GM19043 (cell line): Measurements from ENCODE around the gene MEIG1.
"Not testable (repeated sequence)": the region's sequence is repeated elsewhere in the genome, so short reads cannot be mapped to it uniquely, and the experiment has no call there.

Source experiments
- ATAC-seq: cut with Tn5 transposase; IDR thresholded peaks from one replicate; pipeline ENCODE4 v1.9.1; 2021; ENCODE audit warnings: low read depth; ENCODE audit not compliant: unreplicated experiment

MEIG1 gene, protein sequence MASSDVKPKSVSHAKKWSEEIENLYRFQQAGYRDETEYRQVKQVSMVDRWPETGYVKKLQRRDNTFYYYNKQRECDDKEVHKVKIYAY

DNA sequence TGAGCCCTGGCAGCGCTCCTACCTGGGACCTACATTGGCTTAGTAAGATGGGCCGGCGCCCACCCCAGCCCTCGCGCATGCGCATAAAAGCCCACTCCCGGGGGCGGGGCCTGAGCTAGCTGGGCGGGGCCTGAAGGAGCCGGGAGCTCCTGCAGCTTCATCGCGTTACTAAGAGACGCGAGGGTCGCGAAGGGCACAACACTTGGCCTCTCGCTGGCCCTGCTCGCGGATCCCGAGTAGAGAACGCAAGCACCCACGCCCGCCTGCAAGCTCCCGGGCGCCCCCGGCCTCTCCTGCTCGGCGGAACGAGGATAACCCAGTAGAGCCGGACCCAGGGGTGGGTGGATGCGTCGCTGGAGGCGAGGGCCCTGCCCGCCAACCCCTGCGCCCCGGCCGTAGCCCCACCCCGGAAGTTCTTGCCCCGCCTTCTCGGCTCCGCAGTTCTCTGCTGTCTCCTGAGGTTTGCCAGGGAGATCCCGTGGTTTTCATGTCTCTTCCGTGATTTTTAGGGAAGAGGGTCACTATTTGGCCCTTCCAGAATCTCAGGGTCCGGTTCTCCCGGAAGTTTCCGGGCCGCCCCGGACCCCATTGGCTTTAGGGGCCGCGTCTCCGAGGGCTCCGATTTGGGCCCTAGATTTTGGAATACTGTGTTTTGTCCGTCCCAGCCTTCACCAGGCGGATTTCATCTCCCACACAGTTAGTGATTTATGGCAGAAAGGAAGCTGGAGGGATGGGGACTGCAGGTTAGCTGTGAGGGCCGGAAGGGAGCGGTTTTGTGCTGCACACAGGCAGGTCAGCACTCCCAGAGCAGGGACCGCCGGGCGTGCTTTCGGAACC lies at the start of gene MEIG1:
Gene MEIG1, plus strand, starts transcription at position 168 of the 837 bp plus-strand sequence. CDS start 7,081 bp downstream, outside the sequence.
- peak; percentile 71 for ATAC-seq

DNA sequence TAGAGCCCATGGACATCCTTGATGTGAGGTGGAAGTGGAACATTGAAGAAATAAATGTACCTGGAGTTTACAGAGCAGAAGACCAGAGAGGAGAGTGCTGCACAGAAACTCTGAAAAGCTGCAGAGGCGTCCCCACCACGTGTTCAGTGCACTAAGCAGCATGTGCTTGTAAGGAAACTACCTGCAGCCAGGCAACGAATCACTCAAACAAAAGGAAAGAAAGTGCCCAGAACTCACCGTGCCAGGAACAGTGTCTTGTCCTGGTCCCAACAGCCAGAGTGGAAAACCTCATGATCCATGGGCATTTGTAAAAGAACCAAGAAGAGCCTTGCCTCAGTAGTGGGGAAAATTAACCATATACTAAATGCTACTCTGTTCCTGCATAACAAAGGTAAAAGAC lies 48.2 kb upstream of the MEIG1 start:
- ATAC-seq: no peak

DNA sequence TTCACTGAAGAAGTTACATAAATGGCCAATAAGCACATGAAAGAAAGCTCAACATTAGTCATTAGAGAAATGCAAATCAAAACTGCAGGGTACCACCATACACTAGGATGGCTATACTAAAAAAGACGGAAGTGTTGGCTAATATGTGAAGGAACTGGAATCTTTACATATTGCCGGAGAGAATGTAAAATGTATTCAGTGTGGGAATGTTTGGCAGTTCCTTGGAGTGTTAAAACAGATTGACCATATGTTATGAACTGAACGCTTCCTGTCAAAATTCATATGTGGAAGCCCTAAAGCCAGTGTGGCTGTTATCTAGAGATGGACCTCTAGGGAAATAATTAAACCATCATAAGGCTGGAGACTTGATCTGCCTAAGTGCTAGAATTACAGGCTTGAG lies 47.4 kb upstream of the MEIG1 start:
- ATAC-seq: no peak

DNA sequence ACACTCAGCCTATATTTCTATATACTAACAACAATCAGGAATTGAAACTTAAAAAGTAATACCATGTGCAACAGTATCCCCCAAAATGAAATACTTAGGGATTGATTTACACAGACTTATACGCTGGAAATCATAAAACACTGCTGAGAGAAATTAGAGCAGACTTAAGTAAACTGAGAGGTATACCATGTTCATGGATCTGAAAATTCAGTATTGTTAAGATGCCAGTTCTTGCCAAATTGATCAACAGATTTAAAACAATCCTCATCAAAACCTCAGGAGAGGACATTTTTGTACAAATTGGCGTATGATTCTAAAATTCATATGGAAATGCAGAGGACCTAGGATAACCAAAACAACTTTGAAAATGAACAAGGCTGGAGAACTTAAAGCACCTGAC lies 42.6 kb upstream of the MEIG1 start:
- no peak for ATAC-seq

DNA sequence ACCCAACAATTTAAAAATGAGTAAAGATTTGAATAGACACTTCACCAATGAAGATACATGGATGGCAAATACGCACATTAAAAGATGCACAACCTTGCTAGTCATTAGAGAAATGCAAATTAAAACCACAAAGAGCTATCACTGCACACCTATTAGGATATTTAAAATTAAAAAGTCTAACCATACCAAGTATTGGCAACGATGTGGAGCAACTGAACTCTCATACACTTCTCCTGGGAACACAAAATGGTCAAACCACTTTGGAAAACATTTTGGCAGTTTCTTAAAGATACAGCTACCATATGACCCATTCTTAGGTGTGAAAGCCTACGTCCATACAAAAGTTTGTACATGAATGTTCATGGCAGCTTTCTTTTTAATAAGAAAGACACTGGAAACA lies 41.4 kb upstream of the MEIG1 start:
- ATAC-seq: no peak

DNA sequence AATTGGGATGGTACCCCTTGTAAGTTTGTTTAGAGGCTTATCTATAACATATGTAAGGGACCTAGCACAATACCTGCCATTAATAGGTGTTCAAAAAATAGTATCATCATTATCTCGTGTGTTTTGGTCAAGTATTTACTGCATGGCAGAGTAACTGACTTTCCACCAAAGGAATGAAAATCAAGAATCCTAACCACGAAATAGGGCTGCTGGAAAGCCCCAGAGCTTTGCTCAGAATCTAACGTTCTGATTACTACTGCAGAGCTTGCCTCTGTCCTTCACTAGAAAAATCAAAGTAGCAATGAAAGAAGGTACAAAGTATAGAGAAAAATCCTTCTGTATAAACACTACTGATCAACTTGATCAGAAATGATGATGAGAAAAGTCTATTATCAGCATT lies 40.2 kb upstream of the MEIG1 start:
- ATAC-seq: no peak

DNA sequence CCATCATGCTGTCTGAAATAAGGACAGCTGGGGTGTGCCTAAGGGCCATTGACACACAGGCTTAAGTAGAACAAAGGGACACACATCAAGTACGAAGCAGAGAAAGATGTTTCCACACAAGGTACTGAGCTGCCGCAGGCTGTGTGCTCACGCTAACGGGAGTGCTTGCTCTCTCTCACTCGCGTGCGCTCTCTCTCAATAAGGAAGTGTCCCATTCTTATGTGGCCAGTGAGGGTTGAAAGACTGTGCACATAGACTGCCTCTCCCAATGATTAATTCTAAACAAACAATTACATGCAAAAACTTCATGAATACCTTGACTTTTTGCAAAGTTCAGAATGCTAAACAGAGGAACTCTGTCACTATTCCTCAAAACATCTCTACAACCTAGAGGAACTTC lies 35.2 kb upstream of the MEIG1 start:
- no peak for ATAC-seq

DNA sequence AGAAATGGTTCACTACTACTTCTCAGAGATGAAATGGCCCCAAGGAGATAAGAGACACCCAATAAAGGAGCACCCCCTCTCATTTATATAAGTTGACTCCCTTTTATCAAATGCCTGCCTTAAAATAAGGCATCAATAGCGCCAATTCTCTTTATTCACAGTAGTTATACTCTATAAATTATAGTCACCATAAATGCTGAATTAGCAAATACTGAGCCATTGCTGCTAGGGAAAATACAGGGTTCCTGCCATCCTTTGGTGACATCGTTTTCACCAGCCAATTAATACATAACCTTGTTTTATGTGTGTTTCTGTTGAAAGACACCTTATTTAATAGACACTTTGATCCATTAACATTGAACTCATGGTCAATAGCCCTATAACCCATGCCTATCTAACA lies 33.9 kb upstream of the MEIG1 start:
- ATAC-seq: no peak

DNA sequence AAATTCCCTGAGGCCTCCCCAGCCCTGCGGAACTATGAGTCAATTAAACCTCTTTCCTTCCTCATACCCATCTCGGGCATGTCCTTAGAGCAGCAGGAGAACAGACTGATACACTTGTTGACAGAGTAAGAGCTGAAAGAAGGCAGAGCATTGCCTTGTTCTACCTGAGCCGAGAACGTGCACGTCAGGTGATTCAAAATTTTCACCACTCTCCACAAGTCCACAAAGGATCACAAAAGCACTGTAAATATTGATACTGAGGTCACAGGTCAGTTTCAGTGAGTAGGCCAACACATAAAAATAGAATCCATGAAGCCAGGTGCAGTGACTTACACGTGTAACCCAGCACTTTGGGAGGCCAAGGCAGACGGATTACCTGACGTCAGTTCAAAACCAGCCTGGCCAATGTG lies 33.1 kb upstream of the MEIG1 start:
- no peak for ATAC-seq

DNA sequence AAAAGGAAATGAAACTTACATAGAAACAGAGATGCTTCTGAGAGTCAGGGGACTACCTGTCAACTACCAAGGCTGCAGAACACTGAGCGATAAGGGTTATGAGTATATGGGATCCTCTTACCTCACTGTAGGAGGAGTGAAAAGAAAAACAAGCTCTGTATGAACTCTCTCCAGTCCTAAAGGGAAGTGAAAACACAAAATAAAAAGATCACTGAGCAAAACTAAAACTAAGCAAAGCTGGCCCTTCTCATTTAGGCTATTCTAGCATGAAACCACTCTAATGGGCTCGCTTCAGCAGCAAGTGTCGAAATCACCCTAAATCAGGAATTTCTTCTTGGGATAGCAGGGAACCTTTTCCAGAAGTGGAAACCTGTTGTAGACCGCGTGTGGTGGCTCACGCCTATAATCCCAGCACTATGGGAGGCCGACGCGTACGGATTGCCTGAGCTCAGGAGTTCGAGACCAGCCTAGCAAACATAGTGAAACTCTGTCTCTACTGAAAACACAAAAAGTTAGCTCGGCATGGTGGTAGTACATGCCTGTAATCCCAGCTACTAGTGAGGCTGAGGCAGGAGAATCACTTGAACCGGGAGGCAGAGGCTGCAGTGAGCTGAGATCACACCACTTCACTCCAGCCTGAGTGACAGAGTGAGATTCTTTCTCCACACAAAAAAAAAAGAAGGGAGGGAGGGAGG lies 32.3 kb upstream of the MEIG1 start:
- peak; percentile 92 for ATAC-seq

DNA sequence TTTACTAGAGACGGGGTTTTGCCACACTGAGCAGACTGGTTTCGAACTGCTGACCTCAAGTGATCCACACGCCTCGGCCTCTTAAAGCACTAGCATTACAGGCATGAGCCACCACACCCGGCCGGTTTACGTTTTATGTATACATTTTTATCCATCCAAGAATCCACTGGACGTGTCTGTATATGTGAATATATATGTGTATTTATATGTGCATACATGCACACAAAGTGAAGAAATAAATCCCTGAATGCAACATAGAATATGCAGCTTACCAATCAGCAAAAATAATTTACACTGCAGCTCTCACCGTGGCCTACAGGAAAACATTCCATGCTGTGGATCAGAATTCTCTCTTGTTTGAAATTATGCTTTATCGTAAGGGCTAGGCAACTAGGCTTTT lies 28.6 kb upstream of the MEIG1 start:
- ATAC-seq: no peak

DNA sequence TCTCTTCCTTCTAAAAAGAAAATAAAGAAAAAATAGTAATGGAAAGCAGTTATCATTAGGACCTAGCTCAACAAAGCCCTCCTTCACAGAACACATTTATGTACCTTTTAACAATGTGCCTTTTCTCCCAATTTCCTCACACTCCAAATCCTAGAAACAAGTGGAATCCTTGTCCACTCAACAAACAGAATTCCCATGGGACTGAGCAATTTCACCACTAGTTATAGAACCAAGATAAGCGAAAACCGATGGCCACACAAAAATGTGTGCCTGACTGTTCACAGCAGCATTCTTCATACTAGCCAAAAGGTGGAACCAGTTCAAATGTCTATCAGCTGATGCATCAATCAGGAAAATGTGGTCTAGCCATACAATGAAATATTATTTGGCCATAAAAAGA lies 22.6 kb upstream of the MEIG1 start:
- no peak for ATAC-seq

DNA sequence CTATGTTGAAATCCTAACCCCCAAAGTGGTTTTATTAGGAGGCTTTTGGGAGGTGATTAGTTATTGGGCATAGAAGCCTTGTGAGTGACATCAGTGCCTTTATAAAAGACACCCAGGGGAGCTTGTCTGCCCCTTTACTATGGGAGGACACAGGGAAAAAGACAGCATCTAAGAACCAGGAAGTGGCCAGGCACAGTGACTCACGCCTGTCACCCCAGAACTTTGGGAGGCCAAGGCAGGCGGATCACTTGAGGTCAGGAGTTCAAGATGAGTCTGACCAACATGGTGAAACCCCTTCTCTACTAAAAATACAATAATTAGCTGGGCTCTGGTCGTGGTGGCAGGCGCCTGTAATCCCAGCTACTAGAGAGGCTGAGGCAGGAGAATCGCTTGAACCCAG lies 20.2 kb upstream of the MEIG1 start:
- not testable (repeated sequence) for ATAC-seq

DNA sequence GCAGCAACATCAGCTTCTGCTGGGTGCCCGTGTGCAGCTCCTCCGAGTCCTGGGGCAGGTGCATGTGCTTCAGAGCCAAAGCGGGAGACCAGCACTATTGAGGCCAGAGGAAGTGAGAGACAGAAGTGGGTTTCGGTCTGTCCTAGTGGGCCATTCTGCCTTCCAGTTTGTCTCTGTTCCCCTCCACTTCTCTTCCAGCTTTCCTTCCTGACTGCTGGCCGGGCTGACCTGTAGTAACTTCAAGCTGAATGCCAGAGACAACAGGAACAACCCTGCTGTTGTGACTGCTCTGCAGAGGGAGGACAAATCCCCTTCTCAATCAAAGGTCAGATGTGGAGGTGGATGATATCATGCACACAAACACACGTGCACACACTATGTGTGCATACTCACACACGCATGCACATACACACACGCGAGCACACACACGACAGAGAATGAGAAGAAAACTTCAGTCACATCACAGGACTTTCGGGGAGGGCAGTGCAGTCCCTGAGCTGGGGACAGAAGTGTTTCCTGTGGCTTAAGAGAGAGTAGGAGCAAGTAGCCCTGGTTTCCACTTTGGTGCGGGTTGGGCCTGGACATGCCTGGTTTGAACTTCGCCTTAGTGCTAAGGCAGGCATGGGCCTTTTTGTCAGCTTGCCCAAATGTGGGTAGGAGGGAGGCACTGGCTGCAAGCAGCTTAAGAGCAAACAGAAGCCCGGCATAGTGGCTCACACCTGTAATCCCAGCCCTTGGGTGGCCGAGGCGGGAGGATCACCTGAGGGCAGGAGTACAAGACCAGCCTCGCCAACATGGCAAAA lies 16.8 kb upstream of the MEIG1 start:
- ATAC-seq: peak; percentile 90

DNA sequence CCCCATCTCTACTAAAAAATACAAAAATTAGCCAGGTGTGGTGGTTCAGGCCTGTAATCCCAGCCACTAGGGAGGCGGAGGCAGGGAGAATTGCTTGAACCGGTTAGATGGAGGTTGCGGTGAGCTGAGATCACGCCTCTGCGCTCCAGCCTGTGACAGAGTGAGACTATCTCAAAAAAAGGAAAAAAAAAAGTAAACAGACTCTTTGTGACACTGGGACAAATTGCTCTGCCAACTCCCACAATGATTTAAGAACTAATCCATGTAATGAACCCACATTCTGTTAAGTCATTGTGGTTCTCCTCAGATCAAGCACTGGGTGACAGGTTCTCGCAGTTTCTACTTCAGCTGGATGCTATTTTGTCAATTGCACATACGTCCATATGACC lies 16.2 kb upstream of the MEIG1 start:
- ATAC-seq: not testable (repeated sequence)

DNA sequence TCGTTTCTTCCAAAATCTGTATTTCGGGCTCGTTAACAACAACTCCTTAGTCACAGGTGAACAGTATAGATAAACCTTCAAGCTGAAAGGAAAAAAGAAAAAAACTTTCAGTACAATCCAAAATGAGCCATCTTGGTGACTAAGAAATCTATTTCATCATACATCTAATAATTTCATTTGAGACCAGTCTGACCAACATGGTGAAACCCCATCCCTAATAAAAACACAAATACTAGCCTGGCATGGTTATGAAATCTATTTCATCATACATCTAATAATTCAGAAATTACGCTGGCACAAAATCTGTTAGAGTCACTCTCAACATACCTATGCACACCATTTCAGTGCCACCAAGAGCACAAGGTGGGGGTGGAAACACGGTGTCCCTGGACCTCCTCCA lies 14.1 kb upstream of the MEIG1 start:
- ATAC-seq: no peak

DNA sequence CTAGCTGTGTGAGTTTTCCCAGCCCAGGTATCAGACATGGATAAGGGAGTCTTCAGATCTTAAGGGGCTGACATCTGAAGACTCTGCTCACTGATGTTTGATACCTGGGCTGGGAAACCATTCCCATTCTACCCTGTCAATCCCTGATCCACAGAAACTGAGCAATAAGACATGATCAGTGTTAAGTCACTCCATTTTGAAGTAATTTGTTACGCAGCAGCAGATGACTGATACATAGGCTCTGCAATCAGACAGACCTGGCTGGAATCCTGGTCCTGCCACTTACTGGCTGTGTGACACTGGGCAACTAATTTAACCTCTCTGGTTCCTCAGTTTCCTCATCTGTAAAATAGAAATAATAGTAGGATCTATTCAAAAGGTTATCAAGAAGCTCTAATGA lies 11.9 kb upstream of the MEIG1 start:
- no peak for ATAC-seq

DNA sequence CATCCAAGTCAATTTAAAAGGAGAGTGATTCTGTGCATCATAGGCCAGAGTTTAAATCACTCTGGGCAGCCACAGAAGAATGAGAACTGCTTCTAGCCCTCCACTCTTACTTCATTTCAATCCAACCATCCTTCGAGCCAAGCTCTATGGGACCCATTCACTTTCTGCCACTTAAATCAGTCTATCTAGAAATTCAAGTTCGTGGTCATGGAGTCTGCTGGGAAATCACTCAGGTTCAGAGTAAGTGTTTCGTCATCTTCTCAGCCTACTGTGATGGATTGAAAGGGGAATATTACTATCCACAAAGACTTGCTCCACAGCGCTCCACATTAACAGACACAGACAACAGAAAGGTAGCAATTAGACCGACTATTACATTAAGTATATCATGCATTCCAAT lies 9.9 kb upstream of the MEIG1 start:
- no peak for ATAC-seq

DNA sequence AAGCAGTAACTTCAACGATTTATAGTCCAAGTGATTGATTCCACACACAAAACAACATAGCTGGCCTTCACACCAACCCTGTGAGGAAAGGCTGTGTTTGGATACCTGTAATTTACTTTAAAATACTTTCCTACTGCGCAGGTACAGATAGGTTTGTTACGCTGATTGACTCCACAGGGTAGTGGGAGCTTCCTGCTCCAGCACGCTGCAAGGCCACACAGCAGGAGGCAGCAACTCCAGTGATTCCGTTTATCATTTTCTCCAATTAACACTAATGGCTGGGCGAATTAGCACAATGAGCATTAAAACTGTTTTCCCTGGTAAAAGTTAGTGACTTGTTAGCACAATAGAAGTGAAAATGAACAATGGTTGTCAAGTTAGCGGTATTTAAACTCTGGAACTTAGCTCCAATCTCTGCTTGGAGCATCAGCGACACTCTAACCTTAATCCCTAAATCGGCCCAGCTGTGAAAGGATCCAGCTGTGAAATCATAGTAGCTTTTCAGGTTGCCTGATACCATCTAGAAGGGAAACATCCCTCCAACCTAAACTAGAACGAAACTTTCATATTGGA lies 6.3 kb upstream of the MEIG1 start:
- no peak for ATAC-seq

DNA sequence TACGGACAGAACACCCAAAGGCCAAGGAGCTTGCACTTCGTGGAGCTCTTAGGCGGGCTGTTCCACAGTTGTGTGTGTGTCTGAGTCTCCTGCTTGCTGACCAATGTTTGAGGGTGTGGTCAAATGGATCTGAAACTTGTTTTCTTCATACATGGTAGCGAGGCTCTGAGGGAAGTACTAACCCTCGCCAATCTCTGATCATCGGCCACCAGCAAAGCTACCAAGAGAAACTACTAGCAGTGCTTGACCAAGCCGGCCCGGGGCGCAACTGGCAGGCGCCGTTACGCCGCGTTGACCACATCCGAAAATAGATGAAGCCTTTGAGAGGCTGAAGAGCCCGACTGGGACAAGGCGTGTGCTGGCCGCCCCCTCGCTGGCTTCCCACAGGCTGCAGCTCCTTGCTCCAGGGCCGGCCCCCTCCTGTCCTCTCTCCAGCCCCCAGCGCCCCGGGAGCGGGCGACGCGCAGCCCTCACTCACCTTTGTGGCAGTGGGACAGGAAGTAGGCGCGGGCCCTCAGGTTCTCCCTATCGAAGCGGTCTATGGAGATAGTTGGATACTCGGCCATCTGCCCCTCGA lies 5.7 kb upstream of the MEIG1 start:
- ATAC-seq: peak; percentile 27
